GM21515 (cell line): ENCODE results near the gene DDX5.

Source experiments
- ATAC-seq: cut with Tn5 transposase; IDR thresholded peaks from one replicate; pipeline ENCODE4 v1.9.1; 2021; ENCODE audit not compliant: unreplicated experiment

Gene DDX5

DNA sequence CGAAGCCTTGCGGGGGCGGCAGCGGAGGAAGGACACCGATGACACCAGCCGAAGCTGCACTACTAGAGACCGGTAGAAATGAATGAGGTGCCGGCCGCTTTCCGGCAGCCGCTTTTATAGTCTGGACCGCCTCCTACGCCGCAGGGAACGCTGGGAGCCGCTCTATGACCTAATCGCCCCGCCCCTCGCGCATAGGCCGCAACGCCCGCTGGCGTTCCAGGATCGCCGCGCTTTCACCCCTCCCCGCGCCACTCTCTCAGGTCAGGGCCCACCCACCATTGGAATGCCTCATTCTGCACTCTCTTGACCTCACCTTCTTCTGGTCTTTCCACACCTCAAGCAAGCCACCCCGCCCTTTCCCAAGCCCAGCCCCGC lies at the start of gene DDX5:
Gene DDX5 (minus strand): TSS at position 89 of the 375 bp plus-strand sequence. CDS start 170 bp downstream, outside the sequence.
- ATAC-seq = peak; percentile 62

DNA sequence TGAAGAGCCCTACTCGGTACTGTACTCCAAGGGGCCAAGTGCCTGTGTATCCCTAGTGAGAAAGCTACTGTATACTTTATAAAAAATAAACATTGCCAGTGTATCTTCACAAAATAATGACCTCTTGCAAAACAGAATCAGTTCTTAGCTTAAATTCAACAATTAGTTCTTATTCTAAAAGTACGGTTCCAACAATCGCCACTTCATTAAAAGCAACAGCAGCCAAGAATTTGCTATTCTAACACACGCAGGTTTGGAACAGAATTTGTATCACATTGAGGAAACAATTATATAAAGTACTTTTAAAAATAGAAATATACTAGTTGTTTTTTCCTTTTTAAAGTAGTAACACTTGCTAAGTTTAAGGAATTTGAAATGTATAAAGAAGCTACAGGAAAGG lies 49.2 kb upstream of the DDX5 start:
- ATAC-seq = no peak

GRCh38 chr17:64554028-64554637 lies 48.0 kb upstream of the DDX5 start:
- ATAC-seq = no peak

- ATAC-seq = no peak
Observed at GRCh38 chr17:64551461-64551860, 45.4 kb upstream of the DDX5 start.

DNA sequence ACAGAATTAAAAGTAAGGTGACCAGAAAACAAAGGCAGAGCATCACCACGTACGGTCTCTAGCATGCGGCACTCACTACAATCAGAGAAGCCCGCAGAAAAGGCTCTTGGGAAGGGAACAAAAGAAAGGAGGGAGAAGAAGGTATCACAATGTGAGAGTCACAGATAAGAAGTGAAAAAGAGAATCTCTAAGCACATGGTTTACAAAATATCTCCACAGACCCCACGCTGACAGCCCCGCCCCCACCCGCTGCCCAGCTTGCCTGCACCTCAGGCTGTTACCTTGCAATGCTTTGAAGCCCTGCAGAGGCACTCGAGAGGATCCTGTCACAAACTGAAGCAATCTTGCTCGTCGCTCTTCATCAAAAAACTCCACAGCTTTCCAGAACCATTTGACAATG lies 41.2 kb upstream of the DDX5 start:
- no peak for ATAC-seq

DNA sequence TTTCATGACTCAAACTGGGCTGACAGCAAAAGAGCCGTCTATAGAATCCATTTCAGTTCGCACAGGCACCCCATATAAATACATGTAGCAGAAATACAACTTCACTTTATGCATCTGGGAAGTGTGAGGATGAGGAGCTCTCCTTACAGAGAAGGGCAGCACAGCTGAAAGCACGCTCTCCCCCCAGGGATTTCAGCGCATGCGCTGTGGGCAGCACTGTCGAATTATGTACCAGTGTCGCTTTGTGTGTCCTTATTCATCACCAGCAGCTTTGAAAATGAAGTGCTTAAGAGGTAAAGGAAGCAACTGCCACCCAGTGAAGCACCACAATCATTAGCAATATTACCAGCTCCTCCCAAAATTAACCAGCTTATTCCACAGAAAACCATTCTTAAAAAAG lies 40.6 kb upstream of the DDX5 start:
- no peak for ATAC-seq

- no peak for ATAC-seq
Observed at GRCh38 chr17:64544742-64545141, 38.7 kb upstream of the DDX5 start.

GRCh38 chr17:64540118-64540776 lies 34.2 kb upstream of the DDX5 start:
- no peak for ATAC-seq

DNA sequence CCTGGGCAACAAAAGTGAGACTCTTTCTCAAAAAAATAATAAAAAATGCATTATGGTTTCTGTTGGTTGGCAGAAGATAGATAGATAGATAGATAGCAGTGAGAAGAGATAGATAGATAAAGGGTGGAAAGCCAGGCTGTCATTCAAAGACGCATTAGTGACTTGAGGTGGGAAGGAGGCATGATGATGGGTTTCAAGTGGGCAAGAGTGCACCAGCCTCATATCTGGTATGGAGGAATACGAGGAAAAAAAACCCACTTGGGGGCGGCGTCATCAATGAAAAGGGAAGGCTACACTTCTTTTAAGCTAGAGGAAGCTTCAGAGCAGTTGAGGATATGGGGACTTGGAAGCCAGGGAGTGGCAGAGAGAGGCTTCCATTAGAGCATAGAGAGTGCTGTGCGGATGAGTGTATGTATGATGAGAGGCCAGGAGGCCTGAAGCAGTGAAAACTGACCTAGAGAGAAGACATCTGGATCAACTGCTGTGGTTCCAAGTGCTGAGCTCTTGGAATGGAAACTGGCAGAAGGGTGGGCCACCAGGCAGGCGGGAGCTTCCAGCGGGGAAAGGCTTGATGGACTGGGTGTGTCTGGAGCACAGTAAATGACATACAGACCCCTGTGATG lies 32.5 kb upstream of the DDX5 start:
- ATAC-seq = no peak

DNA sequence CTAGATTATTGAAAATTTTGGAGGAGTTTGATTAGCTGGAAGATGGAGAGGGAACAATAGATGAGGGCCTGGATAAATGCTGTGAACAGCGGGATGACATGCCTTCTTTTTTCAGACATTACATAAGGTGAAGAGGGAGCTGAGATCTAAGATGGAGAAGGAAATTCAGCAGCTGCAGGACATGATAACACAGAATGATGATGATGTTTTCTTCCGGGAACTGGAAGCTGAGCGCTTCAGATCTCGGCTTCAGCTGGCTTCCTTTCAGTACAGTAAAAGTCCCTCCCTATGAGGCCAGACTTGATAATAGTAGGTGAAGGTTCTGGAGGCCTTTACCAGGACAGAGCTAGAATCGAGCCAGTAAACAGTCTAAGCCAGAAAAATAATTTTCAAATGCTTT lies 31.4 kb upstream of the DDX5 start:
- ATAC-seq = no peak

GRCh38 chr17:64536913-64537312 lies 30.8 kb upstream of the DDX5 start:
- no peak for ATAC-seq

GRCh38 chr17:64535357-64535756 lies 29.3 kb upstream of the DDX5 start:
- ATAC-seq = no peak

DNA sequence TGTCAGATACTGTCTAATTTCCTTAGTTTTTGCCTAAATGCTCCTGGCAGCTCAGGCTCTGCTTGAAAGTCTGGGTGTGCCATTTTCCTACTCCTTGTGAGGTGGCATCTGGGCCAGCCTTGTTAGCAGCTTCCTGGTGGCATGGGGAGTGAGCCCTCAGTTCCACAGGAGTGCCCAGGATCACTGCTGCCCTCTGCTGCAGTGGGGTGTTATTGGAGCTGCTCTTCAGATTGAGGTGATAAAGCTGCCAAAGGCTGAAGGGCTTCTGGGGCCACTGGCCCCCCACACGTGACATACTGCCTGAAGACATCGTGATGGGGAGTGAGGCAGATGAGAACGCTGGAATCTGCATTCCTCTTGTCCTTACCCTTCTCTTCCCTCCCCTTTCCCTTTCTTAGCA lies 28.1 kb upstream of the DDX5 start:
- ATAC-seq = no peak

DNA sequence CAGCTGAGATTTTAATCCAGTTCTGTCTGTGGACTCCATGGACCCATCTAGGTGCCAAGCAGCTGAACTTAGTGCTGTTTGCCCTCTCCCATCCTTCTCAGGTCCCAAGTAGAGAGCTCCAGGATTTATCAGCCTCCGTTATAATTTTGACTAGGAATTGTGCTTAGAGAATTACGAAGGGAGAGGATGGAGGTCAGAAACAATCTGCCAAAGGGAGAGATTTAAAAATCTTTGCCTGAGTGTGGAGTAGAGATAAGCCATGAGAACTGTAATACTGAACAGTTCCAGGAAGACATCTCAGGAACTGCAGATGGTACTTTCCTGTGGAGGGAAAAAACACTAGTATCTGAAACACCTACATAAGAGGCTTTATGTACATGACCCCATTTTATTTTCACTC lies 27.7 kb upstream of the DDX5 start:
- no peak for ATAC-seq

GRCh38 chr17:64532409-64532808 lies 26.3 kb upstream of the DDX5 start:
- no peak for ATAC-seq

- ATAC-seq = no peak
Observed at GRCh38 chr17:64531955-64532371, 25.9 kb upstream of the DDX5 start.

- ATAC-seq = no peak
Observed at GRCh38 chr17:64529221-64529620, 23.1 kb upstream of the DDX5 start.

GRCh38 chr17:64527914-64528313 lies 21.8 kb upstream of the DDX5 start:
- no peak for ATAC-seq

DNA sequence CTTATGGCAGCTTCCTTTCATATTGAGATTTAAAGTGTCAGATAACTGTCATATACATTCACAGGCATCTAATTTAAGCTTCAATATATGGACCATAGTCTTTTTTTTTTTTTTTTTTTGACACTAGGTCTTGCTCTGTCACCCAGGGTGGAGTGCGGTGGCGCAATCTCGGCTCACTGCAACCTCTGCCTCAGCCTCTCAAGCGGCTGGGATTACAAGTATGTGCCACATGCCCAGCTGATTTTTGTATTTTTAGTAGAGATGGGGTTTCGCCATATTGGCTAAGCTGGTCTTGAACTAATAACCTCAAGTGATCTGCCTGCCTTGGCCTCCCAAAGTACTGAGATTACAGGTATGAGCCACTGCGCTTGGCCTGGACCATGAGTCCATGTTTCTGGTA lies 14.3 kb upstream of the DDX5 start:
- ATAC-seq = no peak

DNA sequence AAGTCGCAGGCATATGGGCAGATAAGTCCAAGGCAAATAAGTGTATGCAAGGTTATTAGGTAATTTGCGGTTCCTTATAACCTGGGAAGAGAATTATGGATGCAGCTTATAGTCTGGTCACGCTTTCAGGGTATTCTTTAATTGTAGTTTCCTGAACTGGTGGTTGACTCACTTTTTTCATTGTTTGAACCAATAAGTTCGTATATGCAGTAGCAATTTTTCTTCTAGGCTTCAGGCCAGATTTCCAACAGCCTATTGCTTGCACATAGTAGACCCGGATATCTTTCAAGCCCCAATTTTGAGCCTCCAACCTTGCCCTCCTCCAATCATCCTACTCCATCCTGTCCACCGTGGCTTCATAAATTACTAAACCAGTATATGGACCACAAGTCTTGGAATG lies 13.5 kb upstream of the DDX5 start:
- ATAC-seq = no peak

DNA sequence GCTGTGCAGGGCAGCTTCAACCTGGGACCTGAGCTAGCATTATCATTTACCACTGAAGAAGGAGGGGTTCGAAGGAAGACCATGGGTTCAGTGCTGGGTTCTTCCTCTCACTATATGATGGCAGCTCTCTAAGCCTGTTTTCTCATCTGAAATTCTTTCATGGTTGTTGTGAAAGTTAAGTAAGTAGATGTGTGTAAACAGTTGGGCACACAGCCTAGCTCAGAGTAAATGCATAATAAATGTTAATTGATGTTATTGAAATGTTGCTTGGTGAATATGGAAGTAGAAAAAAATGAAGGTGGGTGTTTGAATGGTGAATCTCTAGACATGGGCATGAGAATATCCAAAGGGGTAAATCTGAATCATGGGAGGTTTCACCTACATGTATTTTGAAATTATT lies 9.7 kb upstream of the DDX5 start:
- no peak for ATAC-seq

DNA sequence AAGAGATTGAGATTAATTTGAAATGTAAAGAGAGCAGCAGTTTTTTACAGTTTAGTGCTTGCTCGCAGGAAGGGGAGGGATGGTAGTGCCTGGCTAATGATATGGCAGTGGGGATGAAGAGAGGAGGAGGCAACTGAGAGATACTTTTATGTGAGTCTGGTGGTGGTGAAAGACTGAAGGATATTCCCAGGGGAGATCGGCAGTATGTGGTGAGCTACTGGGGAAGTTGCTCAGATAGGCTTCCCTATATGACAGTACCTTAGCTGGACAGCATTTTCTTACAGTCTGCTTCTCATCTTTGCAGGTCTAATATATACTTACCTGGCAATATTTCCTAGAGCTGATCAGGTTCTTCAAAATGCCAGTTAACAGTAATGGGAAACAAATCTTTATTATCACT lies 9.3 kb upstream of the DDX5 start:
- no peak for ATAC-seq

- ATAC-seq = no peak
Observed at GRCh38 chr17:64509179-64509578, 3.1 kb upstream of the DDX5 start.
